Prostate gland (tissue), 2 donors: ENCODE data around the gene COX10.
"Not testable (repeated sequence)": the region's sequence is repeated elsewhere in the genome, so short reads cannot be mapped to it uniquely, and the experiment has no call there.

Experiments used
- CTCF ChIP-seq, 4 experiments: fragments of 200-600 bp in 2 of 4; fragments of 450-650 bp in 2 of 4; sonication (generic) in 2 of 4; IDR thresholded peaks; 1 replicate in 3 of 4; 2 replicates in 1 of 4; pipeline ENCODE4 v1.5.1; 2016 to 2019; ENCODE audit warnings: antibody characterized with exemption in 4 of 4, mild to moderate bottlenecking in 2 of 4, moderate library complexity in 2 of 4
- POLR2A ChIP-seq: fragments of 450-650 bp; IDR thresholded peaks from one replicate; pipeline ENCODE4 v1.6.1; 2016; ENCODE audit warnings: antibody characterized with exemption, mild to moderate bottlenecking
- POLR2AphosphoS5 ChIP-seq: sonication (generic); formaldehyde crosslinking; IDR thresholded peaks from one replicate; pipeline ENCODE4 v1.6.1; 2017; ENCODE audit warnings: antibody characterized with exemption

GRCh38 chr17:14235047-14235446 lies 165.7 kb downstream of the COX10 start:
- not testable (repeated sequence) for TF ChIP-seq CTCF (IDR thresholded peaks at IDR 0.05); POLR2AphosphoS5; POLR2A
